Adipose tissue (tissue), 3 donors: ENCODE results near the gene CRABP2. TPM values are rescaled to one million over a fixed set of nuclear protein-coding genes. Genes with fewer than 3 reads are reported as not detected.

Source experiments
- H3K27ac ChIP-seq: one replicate; pipeline ENCODE4 v1.5.1; 2013; ENCODE audit warnings: low read depth, low read length
- WGBS, 3 donors: extraction: QIAGEN DNeasy Blood & Tissue Kit; methylation state at CpG; one replicate each; pipeline ENCODE4 v1.1.7; 2013; 5-methylcytosine and 5-hydroxymethylcytosine counted together
- polyA plus RNA-seq, 3 donors: library from polyadenylated mRNA; stranded (reverse); fragments of 200-250 nt; gene quantifications; one replicate each; pipeline ENCODE4 v1.2.3, GENCODE V29; 2013
- donor health status: healthy with polysubstance abuse.
- donor health status: Bipolar disorder and iron deficiency.
- donor health status: healthy.

The CRABP2 gene
- polyA plus RNA-seq, 3 donors = 0.45 to 31.3 (median 3.2) TPM

- WGBS, 3 donors = 25 to 34% (median 33%) methylated on average over 16 of the region's 16 CpGs
- H3K27ac ChIP-seq = no peak overlapping the region
These were observed 40.5 kb downstream of the CRABP2 start for GRCh38 chr1:156664767-156665411.

DNA sequence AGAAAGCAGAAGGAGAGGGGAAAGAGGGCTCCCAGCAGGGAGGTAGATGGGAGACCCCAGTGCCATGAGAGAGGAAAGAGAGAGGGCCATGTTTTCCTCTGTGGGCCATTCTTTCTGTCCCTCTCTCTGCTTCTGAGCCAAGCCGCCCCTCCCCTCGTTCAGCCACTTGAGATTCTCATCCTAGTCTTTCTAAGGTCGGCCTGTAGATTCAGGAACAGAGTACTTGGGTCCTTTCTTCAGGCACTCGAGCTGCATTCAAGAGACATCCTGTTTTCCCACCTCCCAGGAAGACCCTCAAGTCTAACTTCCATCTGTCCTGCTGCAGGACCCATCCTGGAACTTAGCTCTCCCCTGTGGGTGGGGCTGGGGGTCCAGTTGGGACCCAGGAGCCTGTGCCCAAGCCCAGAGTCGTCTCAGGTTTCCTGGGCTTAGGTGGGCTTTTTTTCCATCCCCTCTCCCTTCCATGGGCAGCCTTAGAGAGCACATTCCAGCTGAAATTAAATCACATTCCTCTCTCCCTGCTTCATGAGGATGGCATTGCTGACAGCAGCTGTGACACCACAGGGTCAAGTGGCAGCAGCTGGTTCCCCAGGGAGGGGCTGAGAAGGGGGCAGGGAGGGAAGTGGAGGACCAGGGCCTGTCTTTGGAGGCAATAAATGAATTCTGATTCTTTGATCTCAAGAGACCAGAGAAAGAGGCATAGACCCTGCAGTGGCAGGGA lies 41.2 kb downstream of the CRABP2 start:
- no peak overlapping the region for H3K27ac ChIP-seq
- WGBS, 3 donors = 58 to 64% (median 62%) methylated on average over 5 of the region's 5 CpGs

- H3K27ac ChIP-seq = no peak overlapping the region
- WGBS, 3 donors = 30 to 58% (median 31%) methylated on average over 5 of the region's 5 CpGs
These were observed 42.2 kb downstream of the CRABP2 start for GRCh38 chr1:156663178-156663577.

DNA sequence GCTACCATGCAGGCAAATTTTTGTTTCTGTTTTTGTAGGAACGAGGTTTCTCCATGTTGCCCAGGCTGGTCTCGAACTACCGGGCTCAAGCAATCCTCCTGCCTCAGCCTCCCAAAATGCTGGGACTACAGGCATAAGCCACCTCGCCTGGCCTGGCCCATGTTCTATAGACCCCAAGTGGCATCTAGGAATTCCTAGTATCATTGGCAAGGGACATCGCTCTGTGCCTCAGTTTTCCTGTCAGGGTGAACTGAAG lies 42.7 kb downstream of the CRABP2 start:
- 73 to 85% (median 73%) methylated on average over 5 of the region's 5 CpGs for WGBS, 3 donors
- no peak overlapping the region for H3K27ac ChIP-seq

DNA sequence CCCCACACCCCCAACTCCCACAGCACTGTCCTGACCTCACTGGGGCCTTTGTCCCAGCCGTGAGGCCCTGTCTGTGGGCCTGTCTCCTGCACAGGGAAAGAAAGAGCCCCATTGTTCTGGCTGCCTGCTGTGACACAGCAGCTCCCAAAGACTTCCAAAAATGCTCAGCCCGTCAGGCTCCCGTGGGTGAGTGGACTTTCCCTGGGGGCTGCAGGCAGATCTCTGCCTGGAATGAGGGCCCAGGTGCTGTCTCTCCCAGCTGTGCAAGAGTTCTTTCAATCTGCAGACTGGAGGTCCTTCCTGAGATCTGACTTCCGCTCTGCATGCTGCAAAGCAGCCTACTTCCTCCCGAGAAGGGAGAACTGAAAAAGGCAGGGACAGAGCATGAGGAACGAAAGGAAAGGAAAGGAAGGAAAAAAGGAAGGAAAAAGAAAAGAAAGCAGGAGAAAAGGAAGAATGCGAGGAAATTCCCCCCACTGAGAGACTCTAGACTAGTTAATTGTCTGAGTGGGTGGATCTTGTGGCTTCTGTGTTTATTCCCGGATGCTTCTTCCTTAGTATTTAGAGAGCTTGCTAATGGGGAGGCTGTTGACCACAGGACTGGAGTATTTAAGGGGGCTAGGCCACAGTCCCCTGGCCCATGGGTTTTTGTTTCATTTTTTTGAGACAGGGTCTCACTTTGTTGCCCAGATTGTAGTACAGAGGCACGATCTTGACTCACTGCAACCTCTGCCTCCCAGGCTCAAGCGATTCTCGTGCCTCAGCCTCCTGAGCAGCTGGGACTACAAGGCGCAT lies 43.2 kb downstream of the CRABP2 start:
- 43 to 73% (median 48%) methylated on average over 11 to 12 of the region's 12 CpGs for WGBS, 3 donors
- no peak overlapping the region for H3K27ac ChIP-seq

DNA sequence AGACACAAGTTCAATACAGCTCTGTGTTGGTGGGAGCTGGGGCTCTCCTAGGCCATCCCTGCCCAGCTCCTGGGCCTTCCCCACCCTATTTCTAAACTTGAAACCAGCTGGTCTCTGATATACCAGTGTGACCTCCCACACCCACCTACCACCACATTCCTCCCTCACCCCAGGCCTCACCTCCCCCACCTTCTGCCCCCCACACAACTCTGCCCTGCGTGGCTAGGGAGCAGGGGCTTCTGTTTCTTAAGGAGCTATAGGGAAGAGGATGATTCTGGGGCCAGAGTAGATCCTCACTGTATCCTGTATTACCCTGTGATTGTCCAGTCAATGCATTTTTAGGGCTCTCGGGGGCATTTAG lies 44.7 kb downstream of the CRABP2 start:
- 54 to 73% (median 57%) methylated on average over 2 of the region's 2 CpGs for WGBS, 3 donors

GRCh38 chr1:156659988-156660751 lies 45.2 kb downstream of the CRABP2 start:
- H3K27ac ChIP-seq = no peak overlapping the region
- 14 to 18% (median 14%) methylated on average over 34 to 38 of the region's 38 CpGs for WGBS, 3 donors

More for the DNA sequence above, 44.7 kb downstream of the CRABP2 start:
- H3K27ac ChIP-seq = no peak overlapping the region

GRCh38 chr1:156659661-156659987 lies 45.8 kb downstream of the CRABP2 start:
- 19 to 31% (median 25%) methylated on average over 6 of the region's 6 CpGs for WGBS, 3 donors
- H3K27ac ChIP-seq = no peak overlapping the region

DNA sequence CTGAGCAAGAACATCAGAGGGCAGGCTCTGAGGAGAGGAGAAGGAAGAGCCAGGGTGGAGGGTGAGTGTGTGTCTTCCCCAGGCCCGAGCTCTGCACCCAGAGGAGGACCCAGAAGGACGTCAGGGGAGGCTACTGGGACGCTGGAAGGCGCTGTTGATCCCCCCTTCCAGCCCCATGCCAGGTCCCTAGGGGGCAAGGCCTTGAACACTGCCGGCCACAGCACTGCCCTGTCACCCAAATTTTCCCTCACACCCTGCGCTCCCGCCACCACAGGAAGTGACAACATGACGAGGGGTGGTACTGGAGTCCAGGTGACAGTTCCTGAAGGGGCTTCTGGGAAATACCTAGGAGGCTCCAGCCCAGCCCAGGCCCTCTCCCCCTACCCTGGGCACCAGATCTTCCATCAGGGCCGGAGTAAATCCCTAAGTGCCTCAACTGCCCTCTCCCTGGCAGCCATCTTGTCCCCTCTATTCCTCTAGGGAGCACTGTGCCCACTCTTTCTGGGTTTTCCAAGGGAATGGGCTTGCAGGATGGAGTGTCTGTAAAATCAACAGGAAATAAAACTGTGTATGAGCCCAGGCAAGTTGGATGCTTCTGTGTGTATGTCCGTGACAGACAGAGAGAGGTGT lies 46.3 kb downstream of the CRABP2 start:
- no peak overlapping the region for H3K27ac ChIP-seq
- 68 to 73% (median 73%) methylated on average over 10 of the region's 10 CpGs for WGBS, 3 donors

- 81 to 88% (median 83%) methylated on average over 14 of the region's 14 CpGs for WGBS, 3 donors
- no peak overlapping the region for H3K27ac ChIP-seq
These were observed 46.9 kb downstream of the CRABP2 start for GRCh38 chr1:156658496-156658895.

GRCh38 chr1:156657741-156658319 lies 47.6 kb downstream of the CRABP2 start:
- no peak overlapping the region for H3K27ac ChIP-seq
- WGBS, 3 donors = 10 to 14% (median 11%) methylated on average over 15 of the region's 15 CpGs

- 1 to 2% (median 2%) methylated on average over 48 to 54 of the region's 54 CpGs for WGBS, 3 donors
- no peak overlapping the region for H3K27ac ChIP-seq
These were observed 48.3 kb downstream of the CRABP2 start for GRCh38 chr1:156656806-156657740.

DNA sequence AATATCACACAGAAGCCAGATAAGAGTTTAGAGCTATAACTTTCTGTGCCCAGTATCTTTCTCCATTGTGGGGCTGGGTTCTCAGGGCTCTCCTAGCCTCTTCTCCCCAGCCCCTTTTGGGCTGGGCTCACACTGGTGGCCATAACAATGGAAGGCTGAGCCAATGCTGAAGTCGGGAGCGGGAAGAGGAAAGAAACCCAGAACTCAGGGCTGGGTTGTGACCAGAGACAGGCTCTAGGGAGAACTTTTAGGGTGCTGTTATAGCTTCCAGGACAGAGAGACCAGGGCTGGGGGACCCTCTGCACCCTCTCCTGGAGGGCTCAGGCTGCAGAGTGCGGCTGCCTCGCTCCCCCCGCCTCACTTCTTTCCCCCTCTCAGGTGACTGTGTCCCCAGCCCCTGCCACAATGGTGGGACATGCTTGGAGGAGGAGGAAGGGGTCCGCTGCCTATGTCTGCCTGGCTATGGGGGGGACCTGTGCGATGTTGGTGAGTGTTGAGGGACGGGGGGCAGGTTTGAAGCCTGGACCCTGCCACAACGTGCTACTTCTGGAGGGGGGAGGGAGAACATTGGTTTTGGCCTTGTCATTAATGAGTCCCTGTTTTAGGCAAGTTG lies 49.4 kb downstream of the CRABP2 start:
- 52 to 66% (median 65%) methylated on average over 9 of the region's 9 CpGs for WGBS, 3 donors

GRCh38 chr1:156655151-156655903 lies 50.1 kb downstream of the CRABP2 start:
- H3K27ac ChIP-seq = no peak overlapping the region
- 58 to 63% (median 62%) methylated on average over 2 of the region's 2 CpGs for WGBS, 3 donors

More for the DNA sequence above, 49.4 kb downstream of the CRABP2 start:
- H3K27ac ChIP-seq = no peak overlapping the region

- H3K27ac ChIP-seq = no peak overlapping the region
- WGBS, 3 donors = 58 to 67% (median 66%) methylated on average over 1 of the region's 1 CpG
These were observed 50.7 kb downstream of the CRABP2 start for GRCh38 chr1:156654700-156655099.

- H3K27ac ChIP-seq = no peak overlapping the region
- WGBS, 3 donors = 80 to 87% (median 84%) methylated on average over 9 of the region's 9 CpGs
These were observed 52.4 kb downstream of the CRABP2 start for GRCh38 chr1:156652992-156653355.
